HG03039 (cell line): ENCODE data around the gene NACC2.

ENCODE experiments used
- ATAC-seq: cut with Tn5 transposase; IDR thresholded peaks from one replicate; pipeline ENCODE4 v1.9.1; 2021; ENCODE audit warnings: mild to moderate bottlenecking, moderate library complexity; ENCODE audit not compliant: unreplicated experiment

The NACC2 gene

DNA sequence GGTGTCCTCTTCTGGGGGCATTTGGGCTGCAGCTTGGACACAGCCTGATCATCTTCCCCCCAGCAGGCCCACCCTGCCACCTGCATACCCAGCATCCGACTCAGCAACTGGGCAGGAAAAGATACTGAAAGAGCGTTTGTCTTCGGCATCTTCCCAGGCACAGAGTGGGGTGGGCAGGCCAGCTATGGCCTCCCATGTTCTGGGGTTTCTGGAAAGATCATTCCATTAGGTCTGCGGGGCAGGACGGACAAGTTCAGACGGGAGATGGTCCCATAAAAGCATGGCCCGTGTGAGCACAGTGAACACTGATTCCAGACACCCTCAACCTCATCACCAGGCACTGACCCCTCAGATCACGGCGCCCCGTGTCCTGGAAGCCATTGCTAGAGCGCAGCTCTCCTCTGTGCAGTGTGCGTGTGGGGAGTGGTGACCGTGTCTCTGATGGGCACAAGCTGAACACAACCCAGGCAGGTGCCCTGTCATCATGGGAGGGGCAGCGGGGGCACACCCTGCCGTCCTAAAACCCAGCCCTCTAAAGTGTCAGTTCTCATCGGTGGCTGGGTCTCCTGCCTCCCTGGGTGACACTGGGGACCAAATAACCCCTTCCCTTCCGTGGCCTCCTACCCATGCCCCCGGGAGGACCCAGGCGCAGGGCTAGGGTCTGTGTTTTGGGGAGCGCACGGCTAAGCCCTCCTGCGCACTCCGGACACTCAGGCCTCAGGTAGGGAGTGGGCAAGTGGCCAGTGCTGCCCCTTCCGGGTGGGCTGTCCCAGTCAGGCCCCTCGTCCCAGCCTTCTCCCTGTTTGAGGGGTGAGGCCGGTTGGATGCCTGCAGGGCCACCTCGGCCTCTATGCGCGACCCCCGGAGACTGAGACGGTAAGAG is 36.8 kb upstream of the NACC2 start:
- ATAC-seq = no peak

DNA sequence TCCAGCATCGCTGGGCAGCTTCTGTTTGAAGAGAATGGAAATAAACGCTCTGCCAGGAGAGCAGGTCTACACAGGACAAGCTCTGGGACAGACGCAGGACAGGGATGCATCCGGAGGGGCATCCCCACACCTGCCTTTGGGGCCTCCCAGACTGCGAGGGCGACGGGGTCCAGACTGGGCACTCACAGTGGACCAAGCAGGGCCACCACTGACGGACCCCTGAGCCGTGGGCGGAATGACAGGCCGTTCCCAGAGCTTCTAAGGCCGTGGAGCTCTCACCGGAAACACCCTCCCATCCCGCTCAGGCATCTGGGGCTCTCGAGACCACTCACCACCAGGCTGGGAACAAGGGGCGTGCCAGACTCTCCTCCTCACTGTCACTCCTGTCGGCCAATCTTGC is 34.1 kb upstream of the NACC2 start:
- no peak for ATAC-seq

- ATAC-seq = no peak
Observed at GRCh38 chr9:136128436-136128835, 33.3 kb upstream of the NACC2 start.

DNA sequence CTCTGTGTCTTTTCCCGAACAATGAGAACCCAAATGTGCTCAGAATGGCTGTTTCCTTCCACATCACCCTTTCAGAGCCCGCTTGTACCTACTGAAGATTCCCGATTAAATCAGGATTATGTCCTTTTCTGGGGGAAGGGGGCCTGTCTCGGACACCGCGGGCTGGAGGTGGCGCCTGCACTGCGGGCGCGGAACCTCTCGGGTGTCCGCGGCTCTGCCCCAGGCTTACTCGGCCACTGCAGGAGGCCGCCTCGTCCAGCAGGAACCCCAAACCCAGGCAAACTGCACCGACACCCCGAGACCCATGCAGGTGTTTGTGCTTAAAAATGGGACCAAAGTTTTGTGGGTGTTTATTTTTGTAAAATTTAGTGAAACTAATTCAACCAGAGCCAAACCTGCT is 32.2 kb upstream of the NACC2 start:
- no peak for ATAC-seq

DNA sequence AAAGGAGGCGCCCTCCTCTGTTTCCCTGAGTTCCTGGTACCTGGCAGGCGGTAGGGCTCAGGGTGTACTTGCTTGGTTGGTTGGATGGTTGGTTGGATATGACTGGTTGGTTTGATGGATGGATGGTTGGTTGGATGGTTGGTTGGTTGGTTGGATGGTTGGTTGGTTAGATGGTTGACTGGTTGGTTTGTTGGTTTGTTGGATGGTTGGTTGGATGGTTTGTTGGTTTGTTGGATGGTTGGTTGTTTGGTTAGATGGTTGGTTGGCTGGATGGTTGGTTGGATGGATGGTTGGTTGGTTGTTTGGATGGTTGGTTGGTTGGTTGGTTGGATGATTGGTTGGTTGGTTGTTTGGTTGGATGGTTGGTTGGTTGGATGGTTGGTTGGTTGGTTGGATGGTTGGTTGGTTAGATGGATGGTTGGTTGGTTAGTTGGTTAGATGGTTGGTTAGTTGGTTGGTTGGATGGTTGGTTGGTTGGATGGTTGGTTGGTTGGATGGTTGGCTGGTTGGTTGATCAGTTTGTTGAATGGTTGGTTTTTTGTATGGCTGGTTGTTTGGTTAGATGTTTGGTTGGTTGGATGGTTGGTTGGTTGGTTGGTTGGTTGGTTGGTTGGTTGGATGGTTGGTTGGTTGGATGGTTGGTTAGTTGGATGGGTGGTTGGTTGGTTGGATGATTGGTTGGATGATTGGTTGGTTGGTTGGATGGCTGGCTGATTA is 30.0 kb upstream of the NACC2 start:
- ATAC-seq = no peak

DNA sequence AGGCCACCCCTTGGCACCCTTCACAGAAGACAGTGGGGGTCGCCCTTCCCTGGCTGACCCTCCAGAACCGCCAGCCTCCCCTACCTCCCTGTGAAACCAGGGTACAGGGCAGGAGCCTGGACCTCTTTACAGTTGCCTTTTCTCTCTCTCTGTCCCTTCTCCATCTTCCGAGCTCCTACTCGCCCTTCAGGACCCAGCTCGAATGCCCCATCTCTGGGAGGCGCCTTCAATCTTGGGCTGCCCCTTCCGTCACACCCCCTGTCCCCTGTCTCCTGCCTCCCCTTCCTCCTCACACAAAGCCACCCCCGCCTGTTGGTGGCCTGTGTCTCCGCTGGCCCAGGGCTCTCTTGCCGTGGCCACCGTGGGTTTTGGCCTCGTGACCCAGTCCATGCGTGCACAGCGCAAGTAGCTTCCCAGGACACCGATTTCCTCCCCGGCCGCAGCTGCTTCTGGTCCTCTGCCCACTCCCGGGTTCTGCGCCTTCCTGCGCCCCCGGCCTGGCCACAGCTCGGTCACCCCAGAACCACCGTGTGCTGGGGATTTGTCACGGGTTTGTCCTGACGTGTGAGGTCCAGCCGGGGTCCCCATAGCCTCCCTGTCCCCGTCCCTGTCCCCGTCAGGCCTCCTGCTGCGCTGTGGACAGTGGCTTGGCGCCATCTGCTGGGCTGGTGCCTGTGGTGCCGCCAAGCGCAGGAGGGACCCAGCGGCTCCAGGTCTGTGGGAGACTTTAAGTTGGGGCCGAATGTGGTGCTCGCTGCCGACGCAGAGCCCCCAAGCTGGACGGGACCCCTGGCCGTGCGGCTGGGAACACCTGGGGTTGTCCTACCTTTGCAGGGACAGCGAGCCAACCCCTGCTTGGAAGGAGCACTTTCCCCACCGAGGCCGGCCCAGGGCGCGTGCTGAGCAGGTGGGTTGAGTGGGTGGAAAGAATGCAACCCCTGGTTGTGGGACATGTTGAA is 27.6 kb upstream of the NACC2 start:
- no peak for ATAC-seq

GRCh38 chr9:136121801-136122200 is 26.7 kb upstream of the NACC2 start:
- no peak for ATAC-seq

DNA sequence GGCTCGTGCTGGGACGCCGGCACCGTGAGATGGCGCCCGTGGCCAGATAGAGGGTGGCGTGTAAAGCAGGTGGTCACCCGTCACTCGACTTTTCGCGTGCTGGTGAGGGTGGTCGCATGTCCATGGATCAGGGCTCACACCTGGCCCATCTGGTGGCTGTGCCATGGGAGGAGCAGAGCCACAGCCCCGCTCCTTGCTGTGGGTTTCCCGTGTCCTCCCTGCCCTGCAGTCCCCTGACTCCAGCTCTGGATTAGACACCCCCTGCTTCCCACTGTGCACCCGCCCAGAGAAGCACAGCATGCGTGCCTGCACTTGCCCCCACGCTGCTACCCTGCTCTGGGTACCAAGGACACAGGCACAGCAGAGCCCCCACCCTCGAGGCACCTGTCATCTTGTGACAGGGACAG is 25.4 kb upstream of the NACC2 start:
- ATAC-seq = no peak

DNA sequence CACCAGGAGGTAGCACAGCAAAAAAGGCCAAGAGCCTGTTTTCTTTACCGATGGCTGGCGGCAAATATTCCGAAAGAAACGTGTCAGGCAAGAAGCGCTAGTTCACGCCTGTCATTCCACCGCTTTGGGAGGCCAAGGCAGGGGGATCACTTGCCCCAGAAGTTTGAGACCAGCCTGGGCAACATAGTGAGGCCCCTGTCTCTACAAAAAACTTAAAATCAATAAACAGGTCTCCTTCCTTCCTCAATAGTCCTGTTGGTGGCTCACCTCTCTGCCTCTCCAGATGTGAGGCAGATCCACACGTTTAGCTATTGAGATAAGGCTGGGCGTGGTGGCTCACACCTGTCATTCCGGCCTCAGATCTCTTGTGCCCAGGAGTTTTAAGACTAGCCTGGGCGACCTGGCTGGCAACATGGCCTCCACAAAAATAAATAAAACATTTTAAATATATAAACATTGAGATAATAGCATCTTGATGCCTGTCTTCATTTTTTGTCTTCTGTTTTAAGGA is 24.8 kb upstream of the NACC2 start:
- no peak for ATAC-seq

GRCh38 chr9:136119061-136119882 is 24.2 kb upstream of the NACC2 start:
- peak; percentile 0 for ATAC-seq

GRCh38 chr9:136118320-136119060 is 23.4 kb upstream of the NACC2 start, which contains the start of gene TMEM250:
TMEM250 (minus strand) TSS chr9:136118875; CDS start chr9:136116900, 1,975 bp downstream.
- peak; percentile 66 for ATAC-seq

DNA sequence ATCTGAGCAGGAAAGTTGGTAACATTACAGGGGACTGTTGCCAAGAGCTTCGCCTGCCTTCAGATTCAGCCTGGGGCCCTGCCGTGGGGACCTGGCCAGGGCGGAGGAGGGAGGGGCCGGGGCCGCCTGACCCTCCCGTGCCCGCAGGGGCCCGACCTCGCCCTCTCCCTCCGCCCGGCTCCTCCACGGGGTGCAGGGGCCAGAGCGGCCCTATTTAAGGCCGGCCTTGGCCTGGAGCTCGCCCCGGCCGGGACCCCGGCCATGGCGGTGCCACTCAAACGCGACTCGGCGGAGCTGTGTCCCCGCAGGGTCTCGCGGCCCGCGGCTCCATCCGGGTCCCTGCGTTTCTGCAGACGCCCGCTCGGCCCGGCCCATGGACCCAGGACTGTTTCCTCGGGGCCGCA is 22.8 kb upstream of the NACC2 start:
- peak; percentile 2 for ATAC-seq

GRCh38 chr9:136117291-136117915 is 22.3 kb upstream of the NACC2 start:
- no peak for ATAC-seq

GRCh38 chr9:136116360-136117098 is 21.4 kb upstream of the NACC2 start:
- ATAC-seq = no peak

GRCh38 chr9:136115641-136116359 is 20.7 kb upstream of the NACC2 start:
- no peak for ATAC-seq

GRCh38 chr9:136115206-136115605 is 20.1 kb upstream of the NACC2 start:
- ATAC-seq = no peak

- no peak for ATAC-seq
Observed at GRCh38 chr9:136114610-136115009, 19.5 kb upstream of the NACC2 start.
